Measurements from ENCODE around the gene IGSF3. TPM values are rescaled to one million over a fixed set of nuclear protein-coding genes. Genes with fewer than 3 reads are reported as not detected.
"Not testable (repeated sequence)": the region's sequence is repeated elsewhere in the genome, so short reads cannot be mapped to it uniquely, and the experiment has no call there.

The IGSF3 gene
- total RNA-seq, 2 donors from 2014 or later = 23.2 to 30.4 TPM

DNA sequence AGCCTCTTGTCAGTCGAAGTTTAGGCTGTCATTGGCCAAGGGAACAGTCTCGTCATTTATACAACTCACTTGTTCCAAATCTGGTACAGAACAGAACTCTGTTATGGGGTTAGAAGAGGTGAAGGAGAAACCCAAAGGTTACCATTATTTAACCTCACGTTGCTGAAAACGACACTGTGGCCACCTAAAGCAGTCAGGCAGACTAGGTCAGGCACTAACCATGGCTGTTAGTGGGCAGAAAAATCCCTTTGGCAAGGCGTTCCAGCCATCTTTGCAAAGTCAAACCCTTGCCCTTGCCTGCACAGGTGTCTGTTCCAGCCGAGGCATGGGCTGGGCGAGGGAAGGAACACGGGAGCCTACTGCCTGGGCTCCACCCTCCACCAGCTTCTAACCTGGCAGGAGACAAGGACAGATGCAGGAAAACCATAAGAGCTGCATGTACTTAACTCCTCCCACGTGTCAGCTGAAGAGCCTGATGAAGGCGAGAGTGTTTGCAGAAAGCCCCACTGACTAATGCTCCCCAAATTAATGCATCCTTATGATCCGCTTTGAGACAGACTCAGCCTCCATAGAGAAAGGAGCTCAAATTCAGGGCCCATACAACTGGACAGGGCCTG, 69.0 kb downstream of the IGSF3 start:
- intact Hi-C loops (cut with DNase I) = not testable (repeated sequence)

DNA sequence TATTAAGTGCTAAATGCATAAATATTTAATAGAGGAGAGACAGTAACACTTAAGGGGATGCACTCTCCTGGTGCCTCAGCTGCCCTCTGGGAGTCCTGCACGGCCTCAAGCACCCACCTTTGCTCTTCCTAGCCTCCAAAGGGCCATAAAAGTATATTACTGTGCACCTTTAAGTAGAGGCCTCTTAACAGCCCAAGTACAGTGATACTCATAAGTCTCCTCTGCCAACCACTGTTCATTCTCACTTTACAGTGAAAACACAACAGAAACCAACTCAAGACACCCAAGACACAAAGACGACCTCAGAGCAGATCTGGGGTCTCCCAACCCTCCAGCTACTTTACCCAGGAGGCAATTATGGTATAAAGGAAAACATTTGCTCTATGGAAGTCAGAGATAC, 70.1 kb downstream of the IGSF3 start:
- DNase-seq (ENCODE audit: low spot score); H3K9me3 ChIP-seq; intact Hi-C loops (cut with DNase I); H3K27ac ChIP-seq; H3K4me3 ChIP-seq; H3K27me3 ChIP-seq (replicated peaks; ENCODE audit: insufficient read depth); H3K4me1 ChIP-seq (replicated peaks); H3K36me3 ChIP-seq: not testable (repeated sequence)
- WGBS = 75% methylated on average over 2 of the region's 2 CpGs

More for the DNA sequence above, 69.0 kb downstream of the IGSF3 start:
- not testable (repeated sequence) for H3K27me3 ChIP-seq (replicated peaks; ENCODE audit: insufficient read depth); H3K36me3 ChIP-seq; DNase-seq (ENCODE audit: low spot score); H3K27ac ChIP-seq; H3K4me3 ChIP-seq; H3K9me3 ChIP-seq; H3K4me1 ChIP-seq (replicated peaks)
- 81% methylated on average over 11 of the region's 11 CpGs for WGBS

DNA sequence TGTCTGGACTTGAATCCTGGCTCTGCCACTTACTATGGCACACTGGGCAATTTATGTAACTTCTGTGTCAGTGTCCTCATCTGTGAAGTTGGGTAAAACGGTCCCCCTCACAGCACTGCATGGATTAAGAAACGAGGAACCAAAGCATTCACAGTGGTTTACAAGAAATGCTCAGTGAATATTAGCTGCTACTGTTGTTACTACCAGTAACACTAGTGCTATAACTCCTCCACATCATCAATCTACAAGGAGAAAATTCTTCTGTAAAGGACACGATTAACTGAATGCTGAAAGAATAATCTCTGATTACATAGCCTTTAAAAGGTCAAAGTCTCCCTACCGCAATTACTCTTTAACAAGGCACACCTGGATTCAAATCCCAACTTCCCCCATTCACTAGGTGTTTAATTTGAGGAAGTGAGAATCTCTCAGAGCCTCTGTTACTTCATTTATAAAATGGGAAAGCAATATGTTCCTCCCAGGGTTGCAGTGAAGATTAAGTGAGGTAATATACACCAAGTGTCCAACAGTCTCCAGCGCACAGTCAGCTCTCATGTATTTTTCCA, 70.7 kb downstream of the IGSF3 start:
- H3K36me3 ChIP-seq; H3K4me3 ChIP-seq; H3K9me3 ChIP-seq; DNase-seq (ENCODE audit: low spot score); H3K27ac ChIP-seq; H3K27me3 ChIP-seq (replicated peaks; ENCODE audit: insufficient read depth); H3K4me1 ChIP-seq (replicated peaks); intact Hi-C loops (cut with DNase I): not testable (repeated sequence)
- WGBS = 55% methylated on average over 5 of the region's 5 CpGs

DNA sequence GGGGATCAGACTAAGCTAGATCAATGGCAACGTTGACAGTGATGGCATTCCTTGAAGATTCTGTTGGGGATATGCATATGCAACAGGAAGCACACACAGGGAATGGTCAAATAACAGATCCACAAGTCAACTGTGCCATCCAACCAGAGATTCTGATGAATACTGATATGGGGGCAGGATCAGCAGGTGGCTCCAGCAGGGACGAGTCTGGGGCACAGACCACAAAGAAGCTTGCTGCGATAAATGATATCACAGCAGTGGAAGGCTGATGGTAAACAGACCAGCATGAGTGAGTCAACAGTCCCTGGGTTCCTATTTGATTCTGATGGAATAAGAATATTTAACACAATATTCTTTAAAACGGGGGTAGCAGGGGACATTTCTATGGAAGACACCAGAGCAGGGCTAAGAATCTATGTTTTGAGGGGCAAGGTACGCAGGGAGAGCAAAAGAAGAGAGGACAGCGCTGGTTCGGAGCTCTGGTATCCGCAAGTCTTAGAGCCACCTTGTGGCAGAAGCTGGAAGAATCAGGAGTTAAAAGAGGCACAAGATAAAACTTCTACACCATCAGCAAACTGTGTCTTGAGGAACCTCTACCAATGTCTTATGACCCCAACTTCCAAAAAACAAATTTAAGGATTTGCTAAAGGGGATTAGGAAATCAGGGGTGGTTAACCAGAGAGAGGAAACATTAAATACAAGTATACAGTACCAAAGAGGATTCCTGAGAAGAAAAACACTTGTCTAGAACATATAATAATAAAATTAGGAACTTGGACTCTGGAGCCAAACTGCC, 71.4 kb downstream of the IGSF3 start:
- H3K27ac ChIP-seq; H3K27me3 ChIP-seq (replicated peaks; ENCODE audit: insufficient read depth); H3K4me3 ChIP-seq; H3K4me1 ChIP-seq (replicated peaks); H3K36me3 ChIP-seq; H3K9me3 ChIP-seq; intact Hi-C loops (cut with DNase I): not testable (repeated sequence)
- peak; percentile 59 for DNase-seq (ENCODE audit: low spot score)
- TF ChIP-seq, protein P1, sequence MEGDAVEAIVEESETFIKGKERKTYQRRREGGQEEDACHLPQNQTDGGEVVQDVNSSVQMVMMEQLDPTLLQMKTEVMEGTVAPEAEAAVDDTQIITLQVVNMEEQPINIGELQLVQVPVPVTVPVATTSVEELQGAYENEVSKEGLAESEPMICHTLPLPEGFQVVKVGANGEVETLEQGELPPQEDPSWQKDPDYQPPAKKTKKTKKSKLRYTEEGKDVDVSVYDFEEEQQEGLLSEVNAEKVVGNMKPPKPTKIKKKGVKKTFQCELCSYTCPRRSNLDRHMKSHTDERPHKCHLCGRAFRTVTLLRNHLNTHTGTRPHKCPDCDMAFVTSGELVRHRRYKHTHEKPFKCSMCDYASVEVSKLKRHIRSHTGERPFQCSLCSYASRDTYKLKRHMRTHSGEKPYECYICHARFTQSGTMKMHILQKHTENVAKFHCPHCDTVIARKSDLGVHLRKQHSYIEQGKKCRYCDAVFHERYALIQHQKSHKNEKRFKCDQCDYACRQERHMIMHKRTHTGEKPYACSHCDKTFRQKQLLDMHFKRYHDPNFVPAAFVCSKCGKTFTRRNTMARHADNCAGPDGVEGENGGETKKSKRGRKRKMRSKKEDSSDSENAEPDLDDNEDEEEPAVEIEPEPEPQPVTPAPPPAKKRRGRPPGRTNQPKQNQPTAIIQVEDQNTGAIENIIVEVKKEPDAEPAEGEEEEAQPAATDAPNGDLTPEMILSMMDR (IDR thresholded peaks at IDR 0.05) = peak in 3 of 4 experiments; percentile 37 to 56 (median 42)
- 30% methylated on average over 8 of the region's 8 CpGs for WGBS

DNA sequence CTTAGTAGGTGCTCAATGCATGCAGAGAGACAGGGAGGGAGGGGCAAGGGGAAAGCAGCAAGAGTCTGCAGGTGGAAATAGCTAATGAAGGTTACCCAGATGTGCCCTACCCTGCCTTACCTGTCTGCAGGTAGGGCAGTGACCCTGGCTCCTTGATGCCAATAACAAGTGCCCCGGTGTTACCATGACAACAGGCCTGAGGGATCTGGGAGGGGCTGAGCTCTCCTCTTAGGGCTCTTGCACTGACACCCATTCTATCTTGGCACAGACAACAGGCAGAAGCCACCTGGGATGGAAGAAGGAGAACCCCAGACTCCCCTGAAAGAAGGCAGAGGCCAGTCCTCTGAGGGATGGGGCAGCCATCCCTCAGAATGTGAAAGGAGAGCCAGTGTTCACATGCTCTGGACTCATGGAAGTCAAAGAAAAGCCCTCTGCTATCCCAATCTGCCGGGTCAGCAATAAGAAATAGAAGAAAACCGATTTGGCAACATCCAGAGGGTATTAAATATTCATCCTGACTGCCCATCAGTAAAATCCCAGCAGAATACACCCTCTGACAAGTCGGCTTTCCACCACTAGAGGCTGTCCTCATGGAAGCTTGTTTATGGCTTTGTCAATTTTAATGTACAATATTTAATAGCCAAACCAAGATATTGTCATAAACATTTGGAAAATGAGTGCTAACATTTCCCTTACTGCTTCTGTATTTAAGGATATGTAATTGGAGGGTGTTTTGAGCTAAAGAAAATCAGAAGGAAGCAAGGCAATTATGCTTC, 72.3 kb downstream of the IGSF3 start:
- H3K36me3 ChIP-seq; H3K4me3 ChIP-seq; H3K9me3 ChIP-seq; H3K27ac ChIP-seq; H3K27me3 ChIP-seq (replicated peaks; ENCODE audit: insufficient read depth); intact Hi-C loops (cut with DNase I); H3K4me1 ChIP-seq (replicated peaks); DNase-seq (ENCODE audit: low spot score): not testable (repeated sequence)
- 80% methylated on average over 4 of the region's 4 CpGs for WGBS

DNA sequence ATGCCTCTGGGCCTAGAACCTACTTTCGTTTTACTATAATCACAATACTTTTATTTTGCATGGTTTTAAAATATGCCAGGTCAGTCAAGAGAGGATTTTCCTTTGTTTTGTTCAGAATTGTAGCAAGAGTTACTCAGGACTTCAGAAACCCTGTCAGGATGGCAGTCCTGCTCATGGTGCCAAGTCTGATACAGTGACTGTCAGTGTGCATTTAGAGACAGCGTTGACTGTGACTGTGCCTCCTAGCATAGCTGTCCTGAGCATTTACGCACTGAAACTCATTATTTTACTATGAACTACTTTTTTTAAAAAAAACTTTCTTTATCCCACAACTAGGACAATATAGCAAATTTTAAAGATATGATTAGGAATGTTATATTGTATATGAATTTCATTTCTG, 73.6 kb downstream of the IGSF3 start:
- H3K27me3 ChIP-seq (replicated peaks; ENCODE audit: insufficient read depth); H3K9me3 ChIP-seq; H3K27ac ChIP-seq; H3K4me1 ChIP-seq (replicated peaks); H3K4me3 ChIP-seq; intact Hi-C loops (cut with DNase I); DNase-seq (ENCODE audit: low spot score); H3K36me3 ChIP-seq: not testable (repeated sequence)
- WGBS = 96% methylated on average over 3 of the region's 3 CpGs

DNA sequence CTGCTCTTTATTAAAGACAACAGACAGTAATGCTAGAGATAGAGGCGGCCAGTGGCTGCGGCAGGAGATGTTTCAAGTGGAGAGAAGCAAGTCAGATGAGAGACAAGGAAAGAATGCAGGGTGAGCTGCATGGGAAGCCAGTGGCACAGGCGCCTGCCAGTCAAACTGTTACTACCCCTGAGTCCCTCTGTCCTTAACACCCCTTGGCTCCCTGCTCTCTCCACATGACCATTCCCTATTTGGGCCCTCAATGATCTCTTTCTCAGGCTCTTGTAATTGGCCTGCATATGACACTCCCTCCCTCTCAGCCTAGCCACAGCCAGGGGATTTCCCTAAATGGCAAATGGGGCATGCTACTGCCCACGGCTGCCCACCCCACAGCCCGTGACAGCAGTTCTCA, 74.1 kb downstream of the IGSF3 start:
- intact Hi-C loops (cut with DNase I); H3K27ac ChIP-seq; H3K9me3 ChIP-seq; H3K4me1 ChIP-seq (replicated peaks); H3K4me3 ChIP-seq; H3K36me3 ChIP-seq; DNase-seq (ENCODE audit: low spot score); H3K27me3 ChIP-seq (replicated peaks; ENCODE audit: insufficient read depth): not testable (repeated sequence)
- 94% methylated on average over 3 of the region's 5 CpGs for WGBS

DNA sequence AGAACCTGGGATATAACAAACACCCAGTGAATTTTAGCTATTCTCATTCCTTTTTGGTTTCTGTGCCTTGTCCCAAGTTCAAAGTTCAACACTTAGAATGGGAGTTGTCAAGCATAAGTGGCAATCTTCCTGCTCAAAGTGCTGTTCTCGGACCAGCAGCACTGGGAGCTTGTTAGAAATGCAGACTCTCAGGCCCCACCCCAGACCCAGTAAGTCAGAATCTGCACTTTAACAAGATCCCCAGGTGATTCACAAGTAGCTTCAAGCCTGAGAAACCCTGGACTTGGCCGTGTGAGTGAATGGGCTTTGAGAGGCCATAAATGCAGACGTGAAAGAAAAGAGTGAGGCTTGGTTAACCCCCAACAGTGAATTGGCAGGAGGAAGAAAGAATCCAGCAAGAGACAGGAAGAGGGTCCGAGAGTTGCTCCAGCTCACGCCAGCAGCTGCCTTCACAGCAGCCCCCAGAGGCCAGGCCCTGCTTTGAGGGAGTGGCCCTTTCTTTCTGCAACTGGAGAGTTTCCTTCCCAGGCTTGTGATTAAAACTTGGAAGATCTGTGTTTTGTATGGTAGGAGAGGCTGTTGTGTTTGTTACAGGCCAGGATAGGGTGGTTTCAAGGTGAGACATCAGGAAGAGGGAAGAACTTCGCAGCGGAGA, 75.5 kb downstream of the IGSF3 start:
- over 99% methylated on average over 5 of the region's 7 CpGs for WGBS
- H3K9me3 ChIP-seq; H3K4me1 ChIP-seq (replicated peaks); H3K27ac ChIP-seq; intact Hi-C loops (cut with DNase I); H3K27me3 ChIP-seq (replicated peaks; ENCODE audit: insufficient read depth); H3K36me3 ChIP-seq; DNase-seq (ENCODE audit: low spot score); H3K4me3 ChIP-seq: not testable (repeated sequence)

DNA sequence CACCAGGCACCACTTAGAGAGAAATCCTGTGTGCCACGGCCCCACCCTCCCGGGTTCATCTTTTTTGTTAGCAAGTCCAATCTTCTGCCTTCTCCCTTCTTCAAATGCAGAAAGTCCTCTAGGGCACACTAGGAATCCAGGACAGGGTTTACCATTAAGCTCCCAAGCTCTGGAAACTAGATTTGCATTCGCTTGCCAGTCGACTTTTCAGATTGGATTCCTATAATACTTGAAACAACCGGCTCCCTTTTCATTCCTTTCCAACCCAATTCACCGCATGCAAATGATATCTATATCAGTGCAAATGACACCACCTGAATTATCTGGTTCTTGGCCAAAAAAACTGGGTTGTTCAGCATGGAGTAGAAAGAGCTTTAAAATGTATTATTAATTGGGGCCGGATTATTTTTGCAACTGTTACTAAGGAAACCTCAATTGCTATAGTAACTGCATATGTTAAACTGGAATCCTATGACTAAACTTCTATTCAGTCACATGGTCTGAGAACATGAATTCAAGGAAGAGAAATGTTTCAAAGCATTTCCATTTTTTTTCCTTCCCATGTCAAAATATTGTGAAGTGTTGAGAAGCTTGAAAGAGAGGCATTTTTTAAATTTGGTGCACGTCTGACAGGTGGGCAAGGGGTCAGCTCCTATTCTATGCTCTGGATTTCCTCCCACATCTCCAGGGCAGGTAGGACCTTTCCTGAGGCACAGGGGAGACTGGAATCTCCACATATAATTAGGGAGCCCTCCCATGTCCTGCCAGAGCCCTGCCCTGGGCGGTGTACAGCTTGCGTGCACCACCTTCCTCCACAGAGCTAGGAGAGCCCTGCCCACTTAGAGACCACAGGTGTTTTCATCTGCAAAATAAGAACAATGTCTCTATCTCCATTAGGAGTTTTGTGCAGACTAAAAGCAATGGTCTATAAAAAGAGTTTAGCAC, 76.3 kb downstream of the IGSF3 start:
- H3K27ac ChIP-seq; DNase-seq (ENCODE audit: low spot score); H3K4me1 ChIP-seq (replicated peaks); H3K36me3 ChIP-seq; intact Hi-C loops (cut with DNase I); H3K9me3 ChIP-seq; H3K4me3 ChIP-seq; H3K27me3 ChIP-seq (replicated peaks; ENCODE audit: insufficient read depth): not testable (repeated sequence)
- 93% methylated on average over 2 of the region's 10 CpGs for WGBS

DNA sequence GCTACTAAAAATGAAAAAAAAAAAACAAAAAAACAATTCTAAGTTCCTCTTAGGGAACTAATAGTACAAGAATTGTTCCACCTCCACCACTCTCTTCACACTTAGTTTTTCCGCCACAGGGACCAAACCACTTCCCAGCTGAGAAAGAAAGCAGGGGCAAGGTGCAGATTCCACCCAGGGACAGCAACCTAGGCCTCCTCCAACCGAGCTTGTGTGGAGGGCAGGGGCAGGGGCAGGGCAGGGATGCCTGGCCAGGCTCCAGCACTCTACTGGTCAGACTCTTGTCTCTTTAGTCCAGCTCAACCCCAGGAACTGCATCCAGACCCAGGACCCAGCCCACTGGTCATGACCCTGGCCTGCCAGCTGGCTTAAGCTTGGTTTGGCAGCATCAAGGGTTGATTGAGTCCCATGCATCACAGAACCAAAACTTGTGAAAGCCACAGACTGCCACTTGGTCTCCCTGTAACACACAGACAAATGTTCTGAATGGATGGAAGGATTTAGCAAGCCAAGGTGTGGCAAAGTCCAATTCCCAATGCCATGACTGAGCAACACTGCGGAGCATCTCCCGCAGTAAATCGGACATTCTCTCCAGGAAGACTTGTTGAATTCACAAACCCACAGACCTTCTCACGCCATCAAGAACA, 77.1 kb downstream of the IGSF3 start:
- DNase-seq (ENCODE audit: low spot score); H3K27ac ChIP-seq; H3K27me3 ChIP-seq (replicated peaks; ENCODE audit: insufficient read depth); H3K4me1 ChIP-seq (replicated peaks); intact Hi-C loops (cut with DNase I); H3K36me3 ChIP-seq; H3K9me3 ChIP-seq; H3K4me3 ChIP-seq: not testable (repeated sequence)
- 97% methylated on average over 6 of the region's 6 CpGs for WGBS
